Measurements from ENCODE around the gene RAX2.

- TF ChIP-seq POLR2A (IDR thresholded peaks at IDR 0.05; ENCODE audit: control extremely low read depth in 1 of 2, low read depth in 2 of 2, low read length in 2 of 2) (no peak), CTCF (IDR thresholded peaks at IDR 0.05; ENCODE audit: control extremely low read depth in 1 of 3, insufficient read depth in 1 of 3, low read depth in 1 of 3, low read length in 3 of 3) (no peak), GABPA (IDR thresholded peaks at IDR 0.05; ENCODE audit: borderline replicate concordance, insufficient read depth, low read length) (no peak), JUND (IDR thresholded peaks at IDR 0.05; ENCODE audit: low read length) (no peak), POLR2AphosphoS5 (IDR thresholded peaks at IDR 0.05; ENCODE audit: low read depth, low read length) (no peak), MAFK (IDR thresholded peaks at IDR 0.05; ENCODE audit: low read depth, low read length) (no peak), KDM1A (IDR thresholded peaks at IDR 0.05; ENCODE audit: borderline replicate concordance, low read length) (no peak), EGR1 (IDR thresholded peaks at IDR 0.05; ENCODE audit: borderline replicate concordance, low read depth, low read length) (no peak)
Measured at GRCh38 chr19:3800996-3801395, 29.0 kb upstream of the RAX2 start.
